Renal cortex interstitium (tissue), 11 donors: ENCODE measurements around the gene VPS13D. TPM values are rescaled to one million over a fixed set of nuclear protein-coding genes. Genes with fewer than 3 reads are reported as not detected.
A peak's percentile ranks its signal among the peaks of the same experiment; 100 is the strongest.

Experiments used
- DNase-seq, 11 donors: peaks; one replicate each; pipeline ENCODE4 v3.0.0-alpha.2; 2013; ENCODE audit warnings: low read depth in 9 of 11, low spot score in 4 of 11; ENCODE audit errors: extremely low read depth in 1 of 11
- polyA plus RNA-seq, 3 donors: library from polyadenylated mRNA; unstranded; fragments of 120-200 nt; gene quantifications; one replicate each; pipeline ENCODE4 v1.2.1, GENCODE V29; 2013; ENCODE audit not compliant: insufficient read length in 3 of 3

Gene VPS13D
- polyA plus RNA-seq, 3 donors: 27.6 to 31.7 (median 27.7) TPM

DNA sequence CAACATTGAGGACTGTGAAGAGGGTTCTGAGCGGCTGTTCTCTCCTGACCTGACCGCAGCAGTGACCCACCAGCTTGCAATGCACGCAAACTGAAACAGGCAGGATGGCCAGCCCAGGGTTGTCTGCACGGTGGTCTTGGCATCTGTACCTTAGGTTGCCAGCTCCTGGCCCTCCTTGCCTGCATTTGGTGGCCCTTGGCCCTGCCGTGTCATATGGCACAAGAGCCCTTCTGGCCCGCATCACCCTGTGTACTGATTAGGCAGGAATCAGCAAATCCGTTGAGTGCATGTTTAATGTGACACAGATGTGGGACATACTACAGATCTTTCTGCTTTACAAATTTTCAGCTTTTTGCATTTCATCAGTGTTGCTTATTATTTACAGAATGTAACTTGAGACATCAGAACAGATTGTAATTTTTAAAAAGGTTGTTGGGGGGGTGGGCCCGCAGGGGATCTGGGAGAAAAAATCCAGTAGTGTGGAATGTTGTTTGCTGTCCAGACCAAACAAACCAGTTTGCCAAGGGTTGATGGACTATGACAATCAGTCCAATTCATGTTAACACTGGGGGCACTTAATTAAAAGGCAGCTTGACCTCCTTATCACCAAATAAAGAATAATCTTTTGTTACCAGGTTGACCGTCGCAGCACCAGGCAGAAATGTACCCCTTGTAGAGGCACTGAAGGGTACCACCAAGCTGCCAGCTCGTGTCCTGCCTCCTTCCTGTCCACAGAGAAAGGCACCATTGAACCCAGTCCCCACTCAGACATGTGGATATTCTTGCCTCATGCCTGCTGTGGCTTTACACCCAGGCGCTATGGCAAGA, 255.6 kb downstream of the VPS13D start:
- DNase-seq: peak in 1 of 11 donors; percentile 68

GRCh38 chr1:12486059-12486341, 256.2 kb downstream of the VPS13D start:
- DNase-seq: no peak

DNA sequence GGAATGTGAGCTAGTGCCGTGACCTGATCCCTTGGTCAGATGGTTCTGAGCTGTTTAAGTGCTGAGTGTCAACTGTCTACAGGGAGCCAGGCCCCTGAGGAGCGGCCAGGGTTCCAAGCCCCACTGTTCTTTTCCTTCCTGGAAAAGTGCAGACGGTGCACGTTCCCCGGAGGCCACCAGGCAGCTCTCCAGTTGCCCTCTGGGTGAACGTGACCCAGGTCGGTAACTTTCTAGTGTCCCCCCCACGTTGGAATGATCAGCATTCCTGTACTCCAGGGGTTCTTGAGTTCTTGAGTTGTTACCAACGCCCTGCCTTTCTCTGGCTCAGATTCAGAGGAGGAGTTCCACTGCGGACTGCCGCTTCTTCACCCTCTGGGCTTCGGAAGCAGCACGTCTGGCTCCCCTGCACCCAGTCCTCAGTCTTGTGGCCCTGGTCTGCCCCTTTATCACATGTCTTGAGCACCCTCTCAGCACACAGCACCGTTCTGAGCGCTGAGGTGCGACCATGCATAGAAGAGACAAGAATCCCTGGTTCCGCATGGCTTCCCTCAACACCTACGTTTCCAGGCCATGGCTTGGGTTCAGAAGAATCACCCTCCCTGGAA, 256.7 kb downstream of the VPS13D start:
- no peak for DNase-seq

GRCh38 chr1:12487520-12487919, 257.7 kb downstream of the VPS13D start:
- no peak for DNase-seq

DNA sequence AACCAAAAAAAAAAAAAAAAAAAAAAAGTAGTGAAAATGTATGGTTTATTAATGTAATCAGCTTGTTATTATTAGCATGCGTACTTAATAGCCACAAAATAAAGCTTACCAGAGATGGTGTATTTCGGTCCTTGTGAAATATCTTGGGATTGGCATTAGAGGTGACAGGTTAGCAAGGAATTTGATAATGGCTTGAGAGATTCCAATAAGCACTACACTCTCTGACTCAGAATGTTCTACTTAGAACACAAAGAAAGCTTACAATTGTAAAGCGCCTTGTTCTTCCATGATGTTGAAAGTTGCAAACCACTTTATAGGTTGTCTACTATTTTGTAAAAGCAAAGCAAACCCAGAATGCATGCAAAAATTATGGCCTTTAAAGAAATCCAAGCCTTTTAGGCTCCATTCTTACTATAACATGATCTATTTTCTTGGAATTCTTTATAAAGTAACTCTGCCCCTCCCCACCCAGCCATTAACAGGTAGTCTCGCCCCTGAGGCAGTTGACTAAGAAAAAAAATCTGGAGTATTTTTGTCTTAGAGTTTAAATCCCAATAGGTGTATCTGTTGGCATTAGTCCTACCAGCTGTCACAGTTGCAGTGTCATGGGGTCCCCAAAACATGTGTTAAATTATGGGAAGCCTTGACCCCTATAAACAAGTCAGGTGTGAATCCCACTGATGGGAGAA, 259.0 kb downstream of the VPS13D start:
- DNase-seq: no peak

DNA sequence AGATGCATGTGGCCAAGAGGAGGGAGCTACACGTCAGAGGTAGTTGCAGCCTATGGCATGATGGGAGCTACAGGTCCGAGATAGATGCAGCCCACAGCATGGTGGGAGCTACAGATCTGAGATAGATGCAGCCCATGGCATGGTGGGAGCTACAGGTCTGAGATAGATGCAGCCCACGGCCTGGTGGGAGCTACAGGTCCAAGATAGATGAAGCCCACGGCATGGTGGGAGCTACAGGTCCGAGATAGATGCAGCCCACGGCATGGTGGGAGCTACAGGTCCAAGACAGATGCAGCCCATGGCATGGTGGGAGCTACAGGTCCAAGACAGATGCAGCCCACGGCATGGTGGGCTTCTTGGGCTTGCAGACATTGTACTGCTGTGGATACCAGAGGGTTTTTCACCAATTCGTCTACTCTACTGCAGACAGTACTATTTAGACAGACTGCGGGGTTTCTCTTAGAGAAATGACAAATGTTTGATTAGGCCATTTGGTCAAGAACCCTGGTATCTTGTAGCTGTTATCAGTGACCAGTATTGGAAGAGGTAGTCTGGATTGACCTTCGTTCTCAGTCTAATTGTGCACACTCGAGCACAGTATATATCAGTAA, 260.8 kb downstream of the VPS13D start:
- DNase-seq: no peak

- DNase-seq: no peak
Measured at GRCh38 chr1:12491656-12492055, 261.8 kb downstream of the VPS13D start.

DNA sequence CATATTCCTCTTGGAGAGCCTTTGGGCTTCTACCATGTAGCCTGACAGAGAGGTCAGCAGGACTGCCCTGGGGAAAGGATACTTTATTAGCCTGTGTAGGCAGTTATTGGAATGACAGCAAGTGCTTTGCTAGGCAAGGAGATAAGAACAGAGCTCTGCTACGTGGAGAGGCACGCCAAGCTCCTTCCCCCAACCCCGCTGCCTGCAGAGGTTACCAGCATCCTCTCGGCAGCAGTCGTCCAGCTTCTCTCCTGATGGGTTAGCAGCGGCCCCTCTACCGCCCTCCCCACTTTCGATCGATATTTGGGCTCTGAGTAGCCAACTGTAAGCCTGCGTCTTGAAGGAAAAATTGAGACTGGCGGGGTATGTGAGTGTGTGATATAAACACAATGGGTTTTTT, 265.9 kb downstream of the VPS13D start:
- no peak for DNase-seq

DNA sequence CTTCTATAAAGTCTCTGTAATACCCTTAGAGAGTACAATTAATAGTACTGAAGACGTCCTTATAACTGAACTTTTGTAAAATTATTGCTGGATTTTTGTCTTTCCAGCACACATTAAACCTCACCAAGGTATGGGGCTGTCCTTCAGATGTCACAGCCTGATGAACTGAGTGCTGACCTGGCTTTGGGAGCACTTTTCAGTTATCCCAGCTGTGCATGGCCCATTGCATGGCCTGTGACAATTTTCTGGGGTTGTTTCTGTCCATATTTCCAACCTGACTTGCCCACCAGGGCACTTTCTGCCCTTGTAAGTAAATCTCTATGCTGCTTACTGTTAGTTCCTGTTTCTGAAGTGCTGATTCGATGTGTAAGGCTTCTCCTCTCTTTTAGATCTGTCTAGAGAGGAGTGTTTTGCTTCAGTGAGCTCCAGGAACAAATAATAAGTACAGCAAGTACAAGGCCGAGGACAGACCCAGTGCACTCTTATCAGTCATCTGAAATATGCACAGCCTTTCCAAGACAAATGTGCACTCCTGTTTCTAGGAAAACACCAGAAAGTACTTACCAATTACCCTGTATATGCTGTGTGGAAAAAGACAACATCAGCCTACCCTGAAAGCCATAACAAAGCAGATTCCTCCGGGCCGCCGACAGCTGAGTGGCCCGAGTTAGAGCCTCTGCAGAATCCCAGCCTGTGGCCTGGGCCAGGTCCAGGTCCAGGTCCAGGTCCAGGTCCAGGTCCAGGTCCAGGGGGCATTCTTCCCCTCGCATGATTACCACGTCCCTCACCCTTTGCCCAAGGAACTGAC, 266.5 kb downstream of the VPS13D start:
- no peak for DNase-seq

DNA sequence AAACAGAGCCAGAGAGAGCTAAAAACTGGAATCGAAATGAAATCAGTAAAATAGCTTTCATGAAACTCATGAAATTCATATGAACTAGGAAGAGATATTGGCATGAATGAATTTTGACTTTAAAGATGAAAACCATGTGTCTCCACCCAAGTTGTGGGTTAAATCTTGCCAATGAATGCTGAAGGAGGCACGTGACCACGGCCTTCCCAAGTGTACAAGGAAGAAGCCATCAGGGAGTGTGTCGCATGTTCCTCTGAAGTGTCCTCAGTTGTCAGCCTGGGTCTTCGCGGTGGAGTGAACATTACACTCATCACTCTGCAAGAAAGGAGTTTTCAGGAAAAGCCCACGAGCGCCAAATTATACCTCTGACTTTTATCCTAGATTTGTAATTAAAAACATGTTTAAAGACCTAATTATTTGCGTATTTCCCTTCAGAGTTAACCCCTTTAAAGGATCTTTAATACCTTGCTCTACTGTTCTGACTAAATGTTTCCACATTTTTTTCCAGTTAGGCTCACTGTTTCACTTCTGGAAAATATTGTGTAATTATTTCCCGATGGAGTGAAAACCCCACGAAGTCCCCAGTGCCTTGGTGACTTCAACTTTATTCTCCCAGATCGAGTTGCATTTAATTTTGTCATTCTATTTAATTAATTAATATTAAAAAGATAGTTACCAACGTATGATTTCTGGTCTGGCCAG, 269.9 kb downstream of the VPS13D start:
- DNase-seq: no peak

GRCh38 chr1:12501661-12502060, 271.8 kb downstream of the VPS13D start:
- DNase-seq: no peak

- no peak for DNase-seq
Measured at GRCh38 chr1:12502336-12503109, 272.7 kb downstream of the VPS13D start.

GRCh38 chr1:12503709-12504108, 273.9 kb downstream of the VPS13D start:
- DNase-seq: no peak

DNA sequence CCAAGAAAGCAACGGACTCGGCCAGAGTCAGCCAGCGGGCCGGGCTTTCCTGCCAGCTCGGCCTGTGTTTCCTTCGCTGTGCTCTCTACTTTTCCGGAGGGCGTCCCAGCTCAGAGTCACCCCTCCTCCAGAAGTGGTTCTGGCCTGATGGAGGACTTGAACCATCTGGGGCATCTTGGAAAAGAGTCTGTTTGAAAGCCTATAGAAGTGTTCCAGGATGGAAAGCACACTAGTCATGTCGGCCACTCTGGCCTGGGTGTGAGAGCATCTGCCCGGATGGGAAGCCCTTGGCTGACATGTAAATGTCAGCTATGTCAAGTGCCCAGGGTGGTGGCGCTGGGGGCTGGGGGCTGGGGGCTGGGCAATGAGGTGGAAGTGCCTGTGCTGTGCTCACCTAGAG, 274.8 kb downstream of the VPS13D start:
- DNase-seq: no peak

DNA sequence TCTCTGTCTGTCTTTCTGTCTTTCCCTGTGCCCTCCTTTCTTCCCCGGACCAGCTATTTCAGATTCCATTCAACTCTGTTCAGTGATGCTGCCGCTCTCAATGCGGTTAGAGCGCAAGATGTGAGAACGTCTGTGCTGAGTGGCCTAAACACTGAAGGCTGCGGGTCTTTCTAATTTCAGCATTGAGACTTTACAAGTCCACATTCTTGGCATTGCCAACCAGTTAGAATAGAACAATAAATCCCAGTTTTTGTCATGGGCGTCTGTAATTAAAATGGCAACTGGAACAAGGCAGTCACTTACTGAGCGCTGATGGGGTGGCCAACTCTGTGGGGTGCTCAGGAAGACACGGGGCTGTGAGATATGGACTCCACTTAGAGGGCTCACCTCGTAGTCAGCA, 275.4 kb downstream of the VPS13D start:
- no peak for DNase-seq

- DNase-seq: no peak
Measured at GRCh38 chr1:12505639-12506280, 275.9 kb downstream of the VPS13D start.
